Ishikawa (cell line): ENCODE results near the gene OR4N2.

Experiments
- CEBPB ChIP-seq: IDR thresholded peaks from 2 replicates; pipeline ENCODE4 v1.6.1; 2012
- CREB1 ChIP-seq: IDR thresholded peaks from 2 replicates; pipeline ENCODE4 v1.6.1; 2012; ENCODE audit warnings: low read depth
- EGR1 ChIP-seq: IDR thresholded peaks from 2 replicates; pipeline ENCODE4 v1.6.1; 2012
- EP300 ChIP-seq: IDR thresholded peaks from 2 replicates; pipeline ENCODE4 v1.6.1; 2012; ENCODE audit warnings: borderline replicate concordance
- FOXM1 ChIP-seq: IDR thresholded peaks from 2 replicates; pipeline ENCODE4 v1.6.1; 2012; ENCODE audit warnings: low read depth, borderline replicate concordance
- NFIC ChIP-seq: IDR thresholded peaks from 2 replicates; pipeline ENCODE4 v1.6.1; 2012
- RAD21 ChIP-seq: IDR thresholded peaks from 2 replicates; pipeline ENCODE4 v1.6.1; 2012; ENCODE audit warnings: low read depth
- TAF1 ChIP-seq: IDR thresholded peaks from 2 replicates; pipeline ENCODE4 v1.6.1; 2012; ENCODE audit warnings: low read depth, mild to moderate bottlenecking
- TCF12 ChIP-seq: IDR thresholded peaks from 2 replicates; pipeline ENCODE4 v1.6.1; 2012; ENCODE audit warnings: low read depth
- TEAD4 ChIP-seq: IDR thresholded peaks from 2 replicates; pipeline ENCODE4 v1.6.1; 2012
- YY1 ChIP-seq: IDR thresholded peaks from 2 replicates; pipeline ENCODE4 v1.6.1; 2012; ENCODE audit warnings: low read depth
- ZBTB7A ChIP-seq: IDR thresholded peaks from 2 replicates; pipeline ENCODE4 v1.6.1; 2012; ENCODE audit warnings: low read depth
- TF ChIP-seq, protein P1 (sequence below): IDR thresholded peaks from 2 replicates; pipeline ENCODE4 v1.6.1; 2012
- TF ChIP-seq, protein P2 (sequence below): IDR thresholded peaks from 2 replicates; pipeline ENCODE4 v1.6.1; 2012; ENCODE audit warnings: low read depth, mild to moderate bottlenecking
- TF ChIP-seq, protein P3 (sequence below): IDR thresholded peaks from 2 replicates; pipeline ENCODE4 v1.6.1; 2012

Gene OR4N2

DNA sequence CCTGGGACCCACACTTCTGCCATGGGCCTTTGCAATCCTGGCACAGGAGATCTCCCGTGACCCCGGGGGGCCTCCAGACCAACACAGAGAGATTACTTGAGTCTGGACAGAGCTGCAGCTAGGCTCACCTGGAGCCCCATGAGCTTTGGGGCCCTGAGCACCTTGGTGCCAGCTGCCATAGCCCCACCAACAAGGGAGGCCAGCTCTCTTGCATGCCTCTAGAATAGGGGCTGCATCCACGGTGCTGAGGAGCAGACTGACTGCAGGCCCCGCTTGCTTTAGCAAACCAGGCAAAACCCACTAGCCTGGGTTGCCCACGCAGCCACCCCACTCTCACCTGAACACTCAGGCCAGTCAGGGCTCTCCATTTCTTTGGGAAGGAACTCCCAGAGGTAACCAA lies 3.7 kb upstream of the OR4N2 start:
- TF ChIP-seq CEBPB = no peak
- TF ChIP-seq TCF12 = no peak
- TF ChIP-seq EP300 = no peak
- no peak for TF ChIP-seq TEAD4
- TF ChIP-seq NFIC = no peak
- no peak for TF ChIP-seq EGR1
- no peak for TF ChIP-seq FOXM1
- TF ChIP-seq TAF1 = no peak
- TF ChIP-seq, protein P1, sequence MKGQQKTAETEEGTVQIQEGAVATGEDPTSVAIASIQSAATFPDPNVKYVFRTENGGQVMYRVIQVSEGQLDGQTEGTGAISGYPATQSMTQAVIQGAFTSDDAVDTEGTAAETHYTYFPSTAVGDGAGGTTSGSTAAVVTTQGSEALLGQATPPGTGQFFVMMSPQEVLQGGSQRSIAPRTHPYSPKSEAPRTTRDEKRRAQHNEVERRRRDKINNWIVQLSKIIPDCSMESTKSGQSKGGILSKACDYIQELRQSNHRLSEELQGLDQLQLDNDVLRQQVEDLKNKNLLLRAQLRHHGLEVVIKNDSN = no peak
- no peak for TF ChIP-seq YY1
- no peak for TF ChIP-seq CREB1
- TF ChIP-seq RAD21 = no peak
- TF ChIP-seq, protein P2, sequence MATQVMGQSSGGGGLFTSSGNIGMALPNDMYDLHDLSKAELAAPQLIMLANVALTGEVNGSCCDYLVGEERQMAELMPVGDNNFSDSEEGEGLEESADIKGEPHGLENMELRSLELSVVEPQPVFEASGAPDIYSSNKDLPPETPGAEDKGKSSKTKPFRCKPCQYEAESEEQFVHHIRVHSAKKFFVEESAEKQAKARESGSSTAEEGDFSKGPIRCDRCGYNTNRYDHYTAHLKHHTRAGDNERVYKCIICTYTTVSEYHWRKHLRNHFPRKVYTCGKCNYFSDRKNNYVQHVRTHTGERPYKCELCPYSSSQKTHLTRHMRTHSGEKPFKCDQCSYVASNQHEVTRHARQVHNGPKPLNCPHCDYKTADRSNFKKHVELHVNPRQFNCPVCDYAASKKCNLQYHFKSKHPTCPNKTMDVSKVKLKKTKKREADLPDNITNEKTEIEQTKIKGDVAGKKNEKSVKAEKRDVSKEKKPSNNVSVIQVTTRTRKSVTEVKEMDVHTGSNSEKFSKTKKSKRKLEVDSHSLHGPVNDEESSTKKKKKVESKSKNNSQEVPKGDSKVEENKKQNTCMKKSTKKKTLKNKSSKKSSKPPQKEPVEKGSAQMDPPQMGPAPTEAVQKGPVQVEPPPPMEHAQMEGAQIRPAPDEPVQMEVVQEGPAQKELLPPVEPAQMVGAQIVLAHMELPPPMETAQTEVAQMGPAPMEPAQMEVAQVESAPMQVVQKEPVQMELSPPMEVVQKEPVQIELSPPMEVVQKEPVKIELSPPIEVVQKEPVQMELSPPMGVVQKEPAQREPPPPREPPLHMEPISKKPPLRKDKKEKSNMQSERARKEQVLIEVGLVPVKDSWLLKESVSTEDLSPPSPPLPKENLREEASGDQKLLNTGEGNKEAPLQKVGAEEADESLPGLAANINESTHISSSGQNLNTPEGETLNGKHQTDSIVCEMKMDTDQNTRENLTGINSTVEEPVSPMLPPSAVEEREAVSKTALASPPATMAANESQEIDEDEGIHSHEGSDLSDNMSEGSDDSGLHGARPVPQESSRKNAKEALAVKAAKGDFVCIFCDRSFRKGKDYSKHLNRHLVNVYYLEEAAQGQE = no peak

DNA sequence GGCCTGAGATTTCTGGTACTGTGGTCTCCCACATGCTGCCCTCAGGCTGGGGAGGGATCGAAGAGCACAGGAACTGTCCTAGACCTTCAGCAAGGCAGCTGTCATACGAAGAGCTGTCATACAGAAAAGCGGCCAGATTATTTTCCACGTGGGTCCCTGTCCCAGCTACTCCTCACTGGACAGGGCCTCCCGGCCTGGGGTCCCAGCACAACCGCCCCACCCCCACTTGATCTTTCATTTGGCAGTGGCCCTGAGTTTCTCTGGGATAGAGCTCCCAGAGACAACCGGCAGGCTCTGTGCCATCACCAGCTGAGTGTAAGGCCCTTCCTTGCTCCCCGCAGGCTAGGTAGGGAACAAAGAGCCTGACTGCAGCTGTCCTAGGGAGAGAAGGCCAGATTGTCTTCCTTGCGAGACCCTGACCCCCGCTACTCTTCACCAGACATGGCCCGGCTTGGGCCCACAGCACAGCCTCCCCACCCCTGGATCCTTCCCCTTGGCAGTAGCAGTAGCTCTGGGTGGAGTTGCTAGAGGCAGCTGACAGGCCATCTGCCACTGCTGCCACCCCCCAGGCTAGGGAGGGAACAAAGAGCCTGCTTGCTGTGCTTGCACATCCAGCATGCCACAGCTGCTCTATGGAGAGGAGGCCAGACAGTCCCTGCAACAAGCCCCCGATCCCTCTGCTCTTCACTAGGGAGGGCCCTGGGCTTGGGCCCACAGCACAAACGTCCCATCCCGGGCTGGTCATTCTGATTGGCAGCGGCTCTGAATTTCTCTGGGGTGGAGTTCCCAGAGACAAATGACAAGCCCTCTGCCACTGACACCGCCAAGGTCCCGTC lies 3.1 kb upstream of the OR4N2 start:
- no peak for TF ChIP-seq CREB1
- TF ChIP-seq, protein P2 = no peak
- no peak for TF ChIP-seq EGR1
- TF ChIP-seq TCF12 = no peak
- no peak for TF ChIP-seq FOXM1
- no peak for TF ChIP-seq TAF1
- TF ChIP-seq, protein P3, sequence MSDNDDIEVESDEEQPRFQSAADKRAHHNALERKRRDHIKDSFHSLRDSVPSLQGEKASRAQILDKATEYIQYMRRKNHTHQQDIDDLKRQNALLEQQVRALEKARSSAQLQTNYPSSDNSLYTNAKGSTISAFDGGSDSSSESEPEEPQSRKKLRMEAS = no peak
- TF ChIP-seq EP300 = no peak
- no peak for TF ChIP-seq RAD21
- no peak for TF ChIP-seq ZBTB7A
- TF ChIP-seq, protein P1 = no peak
- TF ChIP-seq YY1 = no peak
- no peak for TF ChIP-seq NFIC
- no peak for TF ChIP-seq CEBPB
- TF ChIP-seq TEAD4 = no peak

DNA sequence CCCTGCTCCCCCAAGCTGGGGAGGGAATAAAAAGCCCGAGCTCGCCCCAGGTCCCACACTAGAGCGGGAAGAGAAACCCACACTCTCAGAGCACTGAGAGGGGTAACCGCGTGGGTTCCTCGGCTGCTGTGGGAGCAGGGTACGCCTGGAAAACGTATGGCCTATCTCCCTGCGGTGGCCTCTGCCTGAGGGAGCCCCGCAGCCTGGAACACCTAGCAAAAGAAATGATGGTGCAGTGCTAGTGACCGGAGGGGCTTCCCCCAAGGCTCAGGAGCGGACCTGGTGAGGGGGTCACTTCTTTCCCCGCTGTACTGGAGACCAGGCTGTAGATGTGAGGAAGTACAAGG lies 2.5 kb upstream of the OR4N2 start:
- TF ChIP-seq EP300 (no peak), TEAD4 (no peak), RAD21 (no peak), FOXM1 (no peak), CREB1 (no peak), YY1 (no peak), TCF12 (no peak), NFIC (no peak), CEBPB (no peak), ZBTB7A (no peak), TAF1 (no peak), EGR1 (no peak)
- TF ChIP-seq, protein P1 = no peak
- TF ChIP-seq, protein P3 = no peak
- TF ChIP-seq, protein P2 = no peak

DNA sequence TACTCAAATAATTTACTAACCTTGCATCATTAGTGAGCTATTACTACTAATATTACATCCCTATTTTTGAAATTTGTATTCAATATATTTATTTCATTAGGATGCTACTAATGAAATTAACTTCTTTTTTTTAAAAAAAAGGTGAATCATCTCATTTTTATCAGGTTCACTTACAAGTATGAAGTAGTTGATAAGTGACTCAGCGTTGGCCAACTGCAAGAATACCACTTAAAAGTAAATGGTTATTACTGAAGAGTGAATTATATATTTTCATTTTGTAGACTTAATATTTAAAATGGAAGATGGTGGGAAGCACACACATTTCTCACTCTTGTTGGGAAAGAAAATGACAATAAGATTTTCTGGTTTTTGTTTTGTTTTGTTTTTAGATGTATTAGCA lies 19.6 kb downstream of the OR4N2 start:
- TF ChIP-seq EGR1 (no peak), TAF1 (no peak), RAD21 (no peak), FOXM1 (no peak), TEAD4 (no peak), ZBTB7A (no peak), EP300 (no peak), TCF12 (no peak), YY1 (no peak), CEBPB (no peak), NFIC (no peak)
- TF ChIP-seq, protein P2 = no peak
- TF ChIP-seq, protein P3 = no peak
